GM23248 (cell line): ENCODE measurements around the gene HOXA3.

Experiments
- EZH2 ChIP-seq: fragments of 200-600 bp; sonication (generic); IDR thresholded peaks from 2 replicates; pipeline ENCODE4 v1.6.1; 2018; ENCODE audit warnings: antibody characterized with exemption, mild to moderate bottlenecking; ENCODE audit not compliant: insufficient read depth, poor library complexity, severe bottlenecking
- EZH2phosphoT487 ChIP-seq: fragments of 200-600 bp; sonication (generic); IDR thresholded peaks from 2 replicates; pipeline ENCODE4 v1.6.1; 2018; ENCODE audit warnings: antibody characterized with exemption, moderate library complexity, mild to moderate bottlenecking, low read depth; ENCODE audit not compliant: insufficient read depth

- TF ChIP-seq EZH2 (no peak), EZH2phosphoT487 (no peak)
These were observed 26.4 kb downstream of the HOXA3 start for GRCh38 chr7:27125986-27126394.
